MM.1S (cell line): ENCODE measurements around the gene IRX1.

ENCODE experiments used
- CTCF ChIP-seq: fragments of 300-600 bp; sonication (generic); IDR thresholded peaks from 2 replicates; pipeline ENCODE4 v1.5.1; 2016; ENCODE audit warnings: antibody characterized with exemption, low read length, mixed read lengths
- EZH2phosphoT487 ChIP-seq: fragments of 300-600 bp; sonication (generic); IDR thresholded peaks from 2 replicates; pipeline ENCODE4 v1.6.1; 2018; ENCODE audit warnings: antibody characterized with exemption, low read length

DNA sequence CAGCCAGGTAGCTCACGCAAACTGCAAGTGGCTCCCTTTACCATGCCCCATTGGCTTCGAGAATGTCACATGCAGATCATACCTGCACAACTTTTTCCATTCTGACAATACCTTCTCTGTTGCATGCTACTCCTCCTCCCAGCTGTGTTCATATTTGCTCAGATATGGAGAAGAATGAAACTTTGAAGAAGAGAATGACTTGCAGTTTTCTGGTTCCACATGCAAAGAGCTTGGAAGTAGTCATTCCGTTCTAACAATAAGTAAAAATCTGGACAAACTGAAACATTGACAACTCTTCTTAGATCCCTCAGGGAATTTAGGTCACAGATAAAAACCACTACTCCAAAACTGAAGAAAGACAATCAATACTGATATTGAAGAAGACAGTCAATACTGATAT is 49.6 kb upstream of the IRX1 start:
- no peak for TF ChIP-seq CTCF
- no peak for TF ChIP-seq EZH2phosphoT487
